Activated T-cell treated with anti-CD3 and anti-CD28 coated beads, Interleukin-2, amount 50 U/mL, for 4 hours (primary cell): Measurements from ENCODE around the gene SREBF2. TPM values are rescaled to one million over a fixed set of nuclear protein-coding genes. Genes with fewer than 3 reads are reported as not detected.
A peak's percentile ranks its signal among the peaks of the same experiment; 100 is the strongest.
"Not testable (repeated sequence)": the region's sequence is repeated elsewhere in the genome, so short reads cannot be mapped to it uniquely, and the experiment has no call there.

ENCODE experiments used
- ATAC-seq, 2 donors: fragments of 200-7000 bp; cut with Tn5 transposase; one replicate each; pipeline ENCODE4 v1.10.0; 2021
- DNase-seq: peaks from one replicate; pipeline ENCODE4 v3.0.0-alpha.2; 2020
- H3K27me3 Mint-ChIP-seq: one replicate; pipeline ENCODE4 v1.8.0; 2021; ENCODE audit warnings: low read depth, mixed read lengths
- H3K36me3 Mint-ChIP-seq: one replicate; pipeline ENCODE4 v1.8.0; 2022; ENCODE audit warnings: mixed read lengths; ENCODE audit not compliant: insufficient read depth
- H3K4me1 Mint-ChIP-seq: one replicate; pipeline ENCODE4 v1.8.0; 2021; ENCODE audit warnings: low read depth, mixed read lengths
- H3K4me3 Mint-ChIP-seq: one replicate; pipeline ENCODE4 v1.8.0; 2021; ENCODE audit warnings: mild to moderate bottlenecking, moderate library complexity, mixed read lengths
- H3K9me3 Mint-ChIP-seq: one replicate; pipeline ENCODE4 v1.8.0; 2021; ENCODE audit warnings: mixed read lengths
- total RNA-seq, 3 donors: library from RNA; stranded (reverse); gene quantifications; one replicate each; pipeline ENCODE4 v1.2.1, GENCODE V29; 2021

SREBF2 gene
- total RNA-seq, 3 donors from 2014 or later = 123 to 178 (median 155) TPM

DNA sequence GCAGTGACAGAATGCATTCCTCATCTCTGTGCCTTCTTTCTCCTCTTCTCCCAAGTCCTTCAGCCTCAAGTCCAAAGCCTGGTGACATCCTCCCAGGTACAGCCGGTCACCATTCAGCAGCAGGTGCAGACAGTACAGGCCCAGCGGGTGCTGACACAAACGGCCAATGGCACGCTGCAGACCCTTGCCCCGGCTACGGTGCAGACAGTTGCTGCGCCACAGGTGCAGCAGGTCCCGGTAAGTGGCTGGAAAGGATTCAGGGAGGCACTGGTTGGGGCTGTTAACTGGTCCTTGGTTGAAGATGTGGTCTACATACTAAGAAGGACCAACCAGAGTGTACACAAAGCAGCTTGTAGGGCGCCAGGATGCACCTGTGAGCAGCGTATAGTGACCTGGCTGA, 35.7 kb downstream of the SREBF2 start:
- DNase-seq = no peak
- Mint-ChIP-seq H3K36me3 (peaks cover 33% of the 10 kb centered on the region), H3K4me3 (no peak overlapping the region), H3K9me3 (no peaks in the 10 kb centered on the region), H3K27me3 (no peaks in the 10 kb centered on the region), H3K4me1 (peaks cover 35% of the 10 kb centered on the region)
- no peak for ATAC-seq

DNA sequence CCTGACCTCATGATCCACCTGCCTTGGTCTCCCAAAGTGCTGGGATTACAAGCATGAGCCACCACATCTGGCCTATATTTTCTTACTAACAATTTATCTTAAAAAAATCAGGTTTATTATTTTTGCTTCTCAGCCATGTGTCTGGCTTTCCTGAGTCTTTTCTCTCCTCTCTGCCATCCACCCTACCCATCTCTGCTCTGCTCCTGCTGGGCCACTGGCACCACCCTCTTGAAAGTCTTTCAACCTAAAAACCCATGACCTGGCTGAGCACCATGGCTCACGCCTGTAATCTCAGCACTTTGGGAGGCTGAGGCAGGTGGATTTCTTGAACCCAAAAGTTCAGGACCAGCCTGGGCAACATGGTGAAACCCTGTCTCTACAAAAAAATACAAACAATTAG, 37.2 kb downstream of the SREBF2 start:
- not testable (repeated sequence) for H3K4me3 Mint-ChIP-seq, DNase-seq, H3K27me3 Mint-ChIP-seq, ATAC-seq, H3K9me3 Mint-ChIP-seq
- Mint-ChIP-seq H3K4me1 (peaks cover 38% of the 10 kb centered on the region), H3K36me3 (peaks cover 41% of the 10 kb centered on the region)

DNA sequence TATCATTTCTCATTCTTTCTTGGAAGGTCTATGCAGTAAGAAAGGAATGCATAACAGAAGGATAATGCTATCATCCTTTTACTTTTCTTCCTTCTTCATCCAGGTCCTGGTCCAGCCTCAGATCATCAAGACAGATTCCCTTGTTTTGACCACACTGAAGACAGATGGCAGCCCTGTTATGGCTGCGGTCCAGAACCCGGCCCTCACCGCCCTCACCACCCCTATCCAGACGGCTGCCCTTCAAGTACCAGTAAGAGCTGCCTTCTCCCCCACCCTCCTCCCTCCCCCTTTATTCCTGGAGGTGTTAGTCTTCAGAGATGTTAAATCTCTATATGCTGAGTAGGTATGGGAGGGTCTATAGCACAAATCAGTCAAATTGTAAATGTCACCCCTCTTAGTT, 37.9 kb downstream of the SREBF2 start:
- no peak for ATAC-seq
- H3K9me3 Mint-ChIP-seq = no peaks in the 10 kb centered on the region
- H3K36me3 Mint-ChIP-seq = peaks cover 45% of the 10 kb centered on the region
- peaks cover 35% of the 10 kb centered on the region for H3K4me1 Mint-ChIP-seq
- no peak overlapping the region for H3K4me3 Mint-ChIP-seq
- H3K27me3 Mint-ChIP-seq = no peaks in the 10 kb centered on the region
- DNase-seq = no peak

DNA sequence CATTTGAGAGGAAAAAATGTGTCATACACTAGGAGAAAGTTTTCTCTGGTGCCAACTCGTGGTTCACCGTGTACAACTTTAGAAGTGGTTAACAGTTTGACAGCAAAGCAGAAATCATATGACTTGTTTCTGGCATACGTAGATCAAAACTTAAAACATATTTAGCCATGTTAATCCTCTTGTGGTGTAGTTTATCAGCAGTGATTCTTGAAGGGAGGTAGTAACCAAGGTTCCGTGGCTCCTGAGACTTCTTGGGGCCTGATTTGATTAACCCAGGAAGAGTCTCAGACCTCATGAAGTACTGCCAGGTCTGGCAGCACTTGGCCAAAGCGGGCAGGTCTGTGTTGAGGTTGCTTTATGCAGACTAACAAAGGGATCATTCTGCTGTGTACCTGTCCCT, 40.5 kb downstream of the SREBF2 start:
- DNase-seq (no peak), ATAC-seq (peak; percentile 86)
- Mint-ChIP-seq H3K4me1 (peaks cover 51% of the 10 kb centered on the region), H3K36me3 (peaks cover 48% of the 10 kb centered on the region), H3K4me3 (peak overlapping the region; percentile 84), H3K9me3 (no peaks in the 10 kb centered on the region), H3K27me3 (no peaks in the 10 kb centered on the region)

DNA sequence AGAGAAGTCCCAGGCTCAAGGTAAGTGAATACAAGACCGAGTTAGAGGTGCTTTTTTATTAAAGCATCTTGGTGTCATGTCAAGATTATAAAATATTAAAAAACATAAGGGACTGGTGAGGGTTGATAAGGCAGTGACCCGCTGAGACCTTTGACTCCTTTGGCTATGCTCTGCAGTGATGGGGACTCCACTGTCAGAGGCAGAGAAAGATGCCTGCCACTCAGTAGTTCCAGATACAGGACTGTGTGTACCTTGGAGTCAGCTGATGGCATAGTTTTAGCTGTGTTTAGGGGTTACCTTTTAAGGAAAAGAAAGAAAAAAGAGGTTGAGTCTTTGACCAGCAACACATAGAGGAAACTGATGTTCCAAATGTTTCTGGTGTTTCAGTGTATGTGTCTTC, 41.2 kb downstream of the SREBF2 start:
- Mint-ChIP-seq H3K9me3 (no peaks in the 10 kb centered on the region), H3K4me3 (peak overlapping the region; percentile 84), H3K27me3 (no peaks in the 10 kb centered on the region), H3K36me3 (peaks cover 51% of the 10 kb centered on the region), H3K4me1 (peaks cover 56% of the 10 kb centered on the region)
- DNase-seq (no peak), ATAC-seq (no peak)

DNA sequence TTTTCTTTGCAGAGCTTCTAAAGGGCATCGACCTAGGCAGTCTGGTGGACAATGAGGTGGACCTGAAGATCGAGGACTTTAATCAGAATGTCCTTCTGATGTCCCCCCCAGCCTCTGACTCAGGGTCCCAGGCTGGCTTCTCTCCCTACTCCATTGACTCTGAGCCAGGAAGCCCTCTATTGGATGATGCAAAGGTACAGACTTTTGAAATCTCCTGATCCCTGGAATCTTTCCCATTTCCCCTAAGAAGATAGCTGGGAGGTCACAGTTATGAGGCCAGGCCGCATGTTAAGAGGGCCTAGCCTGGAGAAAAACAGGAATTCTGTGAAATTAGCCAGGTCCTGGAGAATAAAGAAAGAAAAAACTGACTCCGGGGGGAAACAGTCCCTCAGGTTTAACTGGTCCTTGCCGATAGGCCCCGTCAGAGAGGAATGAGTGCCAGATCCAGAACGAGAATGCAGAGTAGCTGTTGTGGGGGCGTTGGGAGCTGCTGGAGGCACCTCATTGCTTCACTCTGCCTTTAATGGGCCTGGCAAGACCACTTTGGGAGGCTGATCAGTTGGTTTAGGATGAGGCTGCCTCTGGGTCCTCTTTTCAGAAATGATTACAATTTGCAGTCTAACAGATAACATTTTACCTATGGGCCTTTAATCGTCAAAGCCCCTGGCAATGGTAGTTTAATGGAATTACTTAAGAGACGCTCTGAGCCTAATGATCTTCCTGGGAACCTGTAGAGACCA, 42.8 kb downstream of the SREBF2 start:
- Mint-ChIP-seq H3K9me3 (no peaks in the 10 kb centered on the region), H3K4me3 (peak overlapping the region; percentile 84), H3K4me1 (peaks cover 57% of the 10 kb centered on the region), H3K36me3 (peaks cover 55% of the 10 kb centered on the region), H3K27me3 (no peaks in the 10 kb centered on the region)
- ATAC-seq (no peak), DNase-seq (no peak)

DNA sequence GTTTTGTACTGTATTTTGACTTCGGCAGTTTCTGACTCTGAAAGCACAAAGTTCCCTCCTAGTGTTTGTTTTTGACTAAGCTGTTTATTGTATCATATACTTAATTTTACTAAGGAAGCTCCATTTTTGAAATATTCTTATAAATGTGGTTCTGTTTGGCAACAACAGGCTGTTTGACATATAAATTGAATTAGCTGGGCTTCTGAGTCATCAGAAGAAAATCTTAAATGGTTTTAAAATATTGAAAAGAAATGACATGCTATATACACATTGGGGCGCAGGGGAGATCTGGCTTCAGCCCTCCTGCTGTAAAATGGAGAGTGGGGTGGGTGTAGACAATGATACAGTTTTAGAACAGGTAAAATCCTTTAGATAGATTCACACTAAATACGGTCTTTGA, 43.4 kb downstream of the SREBF2 start:
- Mint-ChIP-seq H3K36me3 (peaks cover 53% of the 10 kb centered on the region), H3K27me3 (no peaks in the 10 kb centered on the region), H3K4me3 (peak overlapping the region; percentile 84), H3K9me3 (no peaks in the 10 kb centered on the region), H3K4me1 (peaks cover 53% of the 10 kb centered on the region)
- ATAC-seq (no peak), DNase-seq (no peak)

DNA sequence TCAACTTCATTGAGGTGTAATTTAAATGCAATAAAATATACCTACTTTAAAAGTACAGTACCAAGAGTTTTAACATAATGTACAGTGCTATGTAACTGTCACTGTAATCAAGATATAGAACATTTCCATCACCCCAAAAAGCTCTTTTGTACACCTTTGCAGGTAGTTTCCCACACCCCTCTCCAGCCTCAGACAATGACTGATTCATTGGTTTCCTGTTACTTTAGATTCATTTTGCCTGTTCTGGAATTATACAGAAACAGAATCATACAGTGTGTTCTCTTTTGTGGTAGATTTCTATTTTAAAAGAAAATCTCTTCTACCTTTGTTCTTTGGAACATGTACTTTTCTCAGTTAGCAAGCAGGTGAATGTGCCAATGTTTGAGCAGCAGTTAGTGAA, 43.8 kb downstream of the SREBF2 start:
- peak; percentile 64 to 65 for ATAC-seq
- DNase-seq = no peak
- Mint-ChIP-seq H3K36me3 (peaks cover 57% of the 10 kb centered on the region), H3K4me1 (peaks cover 52% of the 10 kb centered on the region), H3K4me3 (peak overlapping the region; percentile 84), H3K9me3 (no peaks in the 10 kb centered on the region), H3K27me3 (no peaks in the 10 kb centered on the region)

DNA sequence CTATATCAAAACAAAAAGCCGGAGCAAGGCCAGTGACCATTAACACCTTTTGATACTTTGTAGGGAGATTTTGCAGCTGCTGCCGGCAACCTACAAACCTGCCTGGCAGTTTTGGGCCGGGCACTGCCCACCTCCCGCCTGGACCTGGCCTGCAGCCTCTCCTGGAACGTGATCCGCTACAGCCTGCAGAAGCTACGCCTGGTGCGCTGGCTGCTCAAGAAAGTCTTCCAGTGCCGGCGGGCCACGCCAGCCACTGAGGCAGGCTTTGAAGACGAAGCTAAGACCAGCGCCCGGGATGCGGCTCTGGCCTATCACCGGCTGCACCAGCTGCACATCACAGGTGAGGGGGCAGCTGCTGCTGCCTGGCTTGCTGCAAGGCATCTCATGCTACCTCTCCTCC, 47.7 kb downstream of the SREBF2 start:
- peaks cover 60% of the 10 kb centered on the region for H3K36me3 Mint-ChIP-seq
- peaks cover 30% of the 10 kb centered on the region for H3K4me1 Mint-ChIP-seq
- no peaks in the 10 kb centered on the region for H3K9me3 Mint-ChIP-seq
- no peak overlapping the region for H3K4me3 Mint-ChIP-seq
- H3K27me3 Mint-ChIP-seq = no peaks in the 10 kb centered on the region
- ATAC-seq (no peak), DNase-seq (no peak)

DNA sequence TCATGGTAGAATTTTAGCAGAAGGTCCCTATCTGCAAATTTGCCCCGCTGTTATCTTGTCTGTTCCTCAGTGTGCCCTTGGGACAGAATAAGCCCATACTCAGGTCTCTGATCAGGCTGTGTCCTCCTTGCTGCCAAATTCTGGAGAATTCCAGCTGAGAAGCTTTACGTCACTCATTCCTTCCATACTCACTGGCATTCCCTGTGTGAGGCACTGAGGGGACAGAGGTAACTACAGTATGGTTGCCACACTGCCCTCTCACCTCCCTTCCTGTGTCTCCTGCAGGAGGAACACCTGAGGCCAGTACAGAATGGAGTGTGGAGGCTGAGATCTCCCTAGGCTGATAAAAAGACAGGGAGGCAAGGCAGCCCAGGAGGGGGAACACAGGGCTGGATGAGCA, 50.5 kb downstream of the SREBF2 start:
- DNase-seq (no peak), ATAC-seq (no peak)
- peaks cover 64% of the 10 kb centered on the region for H3K36me3 Mint-ChIP-seq
- H3K9me3 Mint-ChIP-seq = no peaks in the 10 kb centered on the region
- no peaks in the 10 kb centered on the region for H3K27me3 Mint-ChIP-seq
- no peak overlapping the region for H3K4me3 Mint-ChIP-seq
- peaks cover 8% of the 10 kb centered on the region for H3K4me1 Mint-ChIP-seq

DNA sequence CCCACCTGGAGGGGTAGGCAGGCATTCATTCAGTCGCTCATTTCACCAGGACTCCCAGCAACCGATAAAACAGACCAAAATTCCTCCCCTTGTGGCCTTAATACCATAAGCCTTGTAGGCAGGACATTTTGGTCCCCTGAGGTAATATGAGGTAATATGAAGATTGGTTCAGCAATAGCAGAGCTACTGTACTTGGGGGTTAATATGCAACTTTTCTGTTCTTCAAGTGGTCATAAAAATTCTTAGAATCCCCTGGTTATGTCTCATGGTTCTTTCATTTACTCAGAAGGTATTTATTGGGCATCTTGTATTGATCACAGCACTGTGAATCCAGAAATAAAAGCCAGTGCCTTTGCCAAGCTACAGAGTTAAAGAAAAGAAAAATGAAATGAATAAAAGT, 52.2 kb downstream of the SREBF2 start:
- H3K4me1 Mint-ChIP-seq = peaks cover 2% of the 10 kb centered on the region
- H3K36me3 Mint-ChIP-seq = peaks cover 54% of the 10 kb centered on the region
- no peaks in the 10 kb centered on the region for H3K27me3 Mint-ChIP-seq
- DNase-seq (no peak), ATAC-seq (no peak)
- H3K9me3 Mint-ChIP-seq = no peaks in the 10 kb centered on the region
- H3K4me3 Mint-ChIP-seq = no peak overlapping the region

DNA sequence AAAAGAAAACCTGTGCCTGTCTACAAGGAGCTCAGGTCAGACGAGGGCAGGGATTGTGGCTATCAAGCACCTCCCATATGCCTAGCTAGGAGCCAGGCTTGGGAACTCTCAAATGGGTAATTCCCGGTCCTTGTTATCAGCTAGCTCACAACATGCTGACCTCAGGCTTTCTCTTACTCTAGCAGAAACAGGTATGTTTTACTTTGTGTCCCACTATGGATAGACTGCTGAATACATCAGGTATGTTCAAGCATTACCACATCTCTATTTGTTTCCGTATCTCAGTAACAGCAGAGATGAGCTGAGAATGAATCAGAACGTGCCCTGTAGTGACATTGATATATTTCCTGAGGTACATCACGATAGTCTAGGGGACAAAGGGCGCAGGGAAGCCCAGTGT, 52.6 kb downstream of the SREBF2 start:
- Mint-ChIP-seq H3K27me3 (no peaks in the 10 kb centered on the region), H3K4me3 (no peak overlapping the region), H3K9me3 (no peaks in the 10 kb centered on the region), H3K4me1 (peaks cover 2% of the 10 kb centered on the region), H3K36me3 (peaks cover 52% of the 10 kb centered on the region)
- no peak for ATAC-seq
- DNase-seq = no peak

DNA sequence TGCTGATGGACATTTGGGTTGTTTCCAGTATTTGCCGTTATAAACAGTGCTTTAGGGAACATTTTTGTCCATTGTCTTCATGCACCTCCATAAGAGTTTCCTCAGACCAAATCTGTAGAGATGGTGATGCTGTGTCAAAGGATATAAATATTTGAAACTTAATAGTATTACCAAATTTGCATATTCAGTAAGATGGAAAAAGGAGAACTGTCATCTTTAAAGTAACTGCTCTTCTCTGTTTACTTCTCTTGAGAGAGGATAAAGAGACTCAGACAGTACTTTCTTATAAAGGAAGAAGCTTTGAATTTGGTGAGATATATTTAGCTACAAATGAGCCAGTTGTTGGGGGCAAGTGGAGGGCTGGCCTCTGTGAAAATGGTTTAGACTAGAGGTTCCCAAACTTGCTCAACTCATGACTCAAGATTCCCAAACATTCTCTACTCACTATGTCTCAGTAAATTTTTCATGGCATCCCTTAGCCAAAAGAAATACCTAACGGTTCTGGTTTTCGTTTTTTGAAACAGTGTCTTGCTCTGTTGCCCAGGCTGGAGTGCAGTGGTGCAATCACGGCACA, 55.8 kb downstream of the SREBF2 start:
- peaks cover 42% of the 10 kb centered on the region for H3K36me3 Mint-ChIP-seq
- ATAC-seq = no peak
- no peaks in the 10 kb centered on the region for H3K4me1 Mint-ChIP-seq
- no peak for DNase-seq
- no peaks in the 10 kb centered on the region for H3K9me3 Mint-ChIP-seq
- H3K4me3 Mint-ChIP-seq = no peak overlapping the region
- H3K27me3 Mint-ChIP-seq = no peaks in the 10 kb centered on the region

DNA sequence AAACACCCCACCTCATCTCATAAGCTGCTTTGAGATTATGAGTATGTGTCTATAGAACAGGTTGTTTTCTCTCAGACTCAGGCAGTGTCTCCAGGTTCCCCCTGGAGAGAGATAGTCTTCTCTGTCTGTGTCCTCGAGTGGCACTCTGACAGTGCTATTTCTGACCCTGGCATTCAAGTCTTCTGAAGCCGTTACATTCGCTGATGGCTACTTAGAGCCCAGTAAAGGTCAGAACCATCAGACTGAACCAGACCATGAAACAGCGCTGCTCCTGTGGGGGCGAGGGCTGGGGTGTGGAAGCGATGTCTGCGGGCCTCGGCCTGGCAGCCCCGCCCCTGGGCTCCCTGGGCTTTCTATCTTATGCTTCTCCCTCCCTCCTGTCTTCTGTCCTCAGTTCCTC, 58.5 kb downstream of the SREBF2 start:
- H3K4me3 Mint-ChIP-seq = no peak overlapping the region
- H3K9me3 Mint-ChIP-seq = no peaks in the 10 kb centered on the region
- H3K27me3 Mint-ChIP-seq = no peaks in the 10 kb centered on the region
- ATAC-seq (no peak), DNase-seq (no peak)
- H3K4me1 Mint-ChIP-seq = no peaks in the 10 kb centered on the region
- peaks cover 30% of the 10 kb centered on the region for H3K36me3 Mint-ChIP-seq

DNA sequence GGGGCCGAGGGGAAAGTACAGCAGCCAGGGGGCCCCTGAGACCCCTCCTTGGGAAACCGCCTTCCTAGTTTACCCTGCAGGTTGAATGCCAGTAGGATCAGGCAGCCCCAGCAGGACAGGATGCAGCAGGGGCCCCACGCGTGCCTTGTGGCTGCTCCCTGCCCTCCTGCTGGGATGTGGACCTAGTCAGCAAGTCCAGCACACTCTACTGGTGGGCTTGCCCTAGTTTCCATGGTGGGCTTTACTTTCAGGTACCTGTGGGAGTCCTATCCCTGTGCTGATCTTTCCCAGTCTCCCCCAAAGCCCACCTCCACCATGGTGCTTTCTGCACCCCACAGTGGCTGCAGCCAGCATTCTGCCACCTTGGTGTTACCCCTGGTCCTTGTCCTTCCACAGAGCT, 59.8 kb downstream of the SREBF2 start:
- H3K27me3 Mint-ChIP-seq = no peaks in the 10 kb centered on the region
- no peaks in the 10 kb centered on the region for H3K4me1 Mint-ChIP-seq
- no peak for ATAC-seq
- no peak overlapping the region for H3K4me3 Mint-ChIP-seq
- H3K9me3 Mint-ChIP-seq = no peaks in the 10 kb centered on the region
- no peak for DNase-seq
- H3K36me3 Mint-ChIP-seq = peaks cover 33% of the 10 kb centered on the region
